Activated effector memory CD4-positive, alpha-beta T cell treated with Interleukin-2 at 50 U/mL for 16 hours (primary cell): ENCODE data around the gene BRF1.
"Not testable (repeated sequence)": the region's sequence is repeated elsewhere in the genome, so short reads cannot be mapped to it uniquely, and the experiment has no call there.

Experiments used
- DNase-seq: peaks from one replicate; pipeline ENCODE4 v3.0.0-alpha.2; 2020

BRF1 gene

GRCh38 chr14:105300542-105301102 is at the start of gene BRF1:
TSS of gene BRF1 (minus strand) at chr14:105301001. CDS start at chr14:105300629, 372 bp downstream.
- DNase-seq: peak; percentile 96

- no peak for DNase-seq
These were observed 49.2 kb upstream of the BRF1 start for GRCh38 chr14:105349992-105350391.

- no peak for DNase-seq
These were observed 48.3 kb upstream of the BRF1 start for GRCh38 chr14:105348945-105349699.

GRCh38 chr14:105348169-105348944 is 47.6 kb upstream of the BRF1 start:
- no peak for DNase-seq

- no peak for DNase-seq
These were observed 46.8 kb upstream of the BRF1 start for GRCh38 chr14:105347587-105347968.

GRCh38 chr14:105346876-105347586 is 46.2 kb upstream of the BRF1 start:
- no peak for DNase-seq

- DNase-seq: no peak
These were observed 45.4 kb upstream of the BRF1 start for GRCh38 chr14:105346200-105346533.

- no peak for DNase-seq
These were observed 42.4 kb upstream of the BRF1 start for GRCh38 chr14:105343194-105343593.

- no peak for DNase-seq
These were observed 40.3 kb upstream of the BRF1 start for GRCh38 chr14:105340821-105341733.

- DNase-seq: no peak
These were observed 37.4 kb upstream of the BRF1 start for GRCh38 chr14:105337966-105338741.

- no peak for DNase-seq
These were observed 36.6 kb upstream of the BRF1 start for GRCh38 chr14:105337433-105337832.

GRCh38 chr14:105336477-105337287 is 35.9 kb upstream of the BRF1 start:
- DNase-seq: no peak

GRCh38 chr14:105335735-105336476 is 35.1 kb upstream of the BRF1 start:
- no peak for DNase-seq

GRCh38 chr14:105335231-105335542 is 34.4 kb upstream of the BRF1 start:
- DNase-seq: not testable (repeated sequence)

- DNase-seq: no peak
These were observed 33.8 kb upstream of the BRF1 start for GRCh38 chr14:105334383-105335230.

GRCh38 chr14:105333613-105334364 is 33.0 kb upstream of the BRF1 start:
- DNase-seq: no peak

GRCh38 chr14:105333020-105333490 is 32.3 kb upstream of the BRF1 start:
- no peak for DNase-seq

GRCh38 chr14:105332350-105332874 is 31.6 kb upstream of the BRF1 start:
- no peak for DNase-seq
